ENCODE data around the gene MACC1. TPM values are rescaled to one million over a fixed set of nuclear protein-coding genes. Genes with fewer than 3 reads are reported as not detected.

Gene MACC1
- total RNA-seq, 2 experiments from 2014 or later = 0.18 to 0.20 TPM

DNA sequence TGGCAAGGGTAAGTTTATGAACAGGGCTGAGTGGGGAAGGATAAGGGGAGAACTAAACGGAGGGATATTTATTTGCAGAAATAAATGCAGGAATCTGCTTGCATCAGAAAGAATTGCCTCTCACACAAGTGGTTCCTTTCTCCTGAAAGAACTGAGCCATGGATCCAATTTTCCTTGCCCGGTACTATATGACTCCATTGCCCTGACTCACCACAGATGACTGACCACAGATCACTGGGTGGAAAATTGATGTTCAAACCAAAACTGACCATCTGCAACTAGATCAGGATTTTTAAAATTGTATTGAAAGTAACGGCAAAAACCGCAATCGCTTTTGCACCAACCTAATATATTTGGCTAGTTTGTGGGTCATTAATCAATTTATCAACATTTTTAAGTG lies 6.2 kb upstream of the MACC1 start:
- no peaks in the 10 kb centered on the region for H3K9me3 Mint-ChIP-seq
- no peaks in the 10 kb centered on the region for H3K4me1 Mint-ChIP-seq
- no peak for DNase-seq
- ChIA-PET CTCF (no interaction called here), POLR2A (no interaction called here)
- H3K27ac Mint-ChIP-seq = no peak overlapping the region
- no peak overlapping the region for H3K4me3 Mint-ChIP-seq
- no peaks in the 10 kb centered on the region for H3K36me3 Mint-ChIP-seq (ENCODE audit: low read depth)
- H3K27me3 Mint-ChIP-seq = no peaks in the 10 kb centered on the region

DNA sequence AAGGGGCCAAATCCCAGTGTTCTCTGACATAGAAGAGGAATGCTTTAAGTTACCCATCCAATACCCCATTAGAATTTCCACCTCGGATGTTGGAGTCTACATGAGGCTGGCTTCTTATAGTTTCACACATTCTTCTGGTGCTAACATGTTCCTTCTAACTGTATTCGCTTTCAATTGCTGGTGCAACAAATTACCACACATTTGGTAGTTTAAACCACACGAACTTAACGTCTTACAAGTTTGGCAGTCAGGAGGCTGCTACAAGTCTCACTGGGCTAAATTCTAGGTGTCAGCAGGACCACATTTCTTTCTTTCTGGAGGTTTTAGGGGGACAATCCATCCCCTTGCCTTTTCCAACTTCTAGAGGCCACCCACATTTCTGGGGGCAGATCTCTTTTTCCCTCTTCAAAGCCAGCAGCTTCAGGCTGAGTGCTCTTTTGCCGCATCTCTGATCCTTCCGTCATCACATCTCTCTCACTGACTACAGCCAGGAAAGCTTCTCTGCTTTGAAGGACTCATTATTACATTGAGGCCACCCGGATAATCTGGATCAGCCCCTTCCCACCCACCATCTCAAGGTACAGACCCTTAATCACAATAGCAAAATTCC lies 5.1 kb upstream of the MACC1 start:
- Mint-ChIP-seq H3K27ac (no peak overlapping the region), H3K4me1 (no peaks in the 10 kb centered on the region), H3K27me3 (no peaks in the 10 kb centered on the region), H3K4me3 (no peak overlapping the region), H3K36me3 (ENCODE audit: low read depth) (no peaks in the 10 kb centered on the region), H3K9me3 (no peaks in the 10 kb centered on the region)
- CTCF ChIA-PET = no interaction called here
- POLR2A ChIA-PET = no interaction called here
- no peak for DNase-seq

DNA sequence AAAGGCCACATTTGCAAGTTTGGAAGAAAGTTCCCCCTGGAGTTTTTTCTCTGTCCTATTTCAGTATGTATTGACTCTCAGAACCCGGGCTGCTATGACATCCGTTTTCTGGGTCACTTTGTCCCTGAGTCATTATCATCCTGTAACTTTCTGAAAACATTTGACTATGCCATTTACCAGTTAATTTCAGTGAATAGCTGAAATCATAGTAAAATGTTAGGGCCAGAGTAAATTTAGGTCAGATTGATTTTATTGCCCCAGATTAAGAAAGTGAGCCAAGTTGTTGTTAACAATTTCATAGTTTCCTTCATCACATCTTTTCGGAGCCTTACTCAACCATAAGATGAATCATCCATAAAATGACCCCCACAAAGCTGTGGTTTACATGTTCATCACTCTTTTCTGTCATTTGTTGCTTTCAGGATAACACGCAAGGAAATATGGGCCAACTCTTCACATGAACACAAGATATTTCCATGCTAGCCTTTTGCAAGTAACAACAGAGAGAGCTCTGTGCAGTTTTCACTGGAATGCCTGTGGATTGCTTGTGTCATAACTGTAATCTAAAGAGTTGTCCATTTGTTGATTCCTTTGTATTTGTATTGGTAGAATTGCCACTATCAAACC lies 3.9 kb upstream of the MACC1 start:
- H3K27me3 Mint-ChIP-seq = no peaks in the 10 kb centered on the region
- H3K27ac Mint-ChIP-seq = no peak overlapping the region
- H3K4me1 Mint-ChIP-seq = no peaks in the 10 kb centered on the region
- POLR2A ChIA-PET = no interaction called here
- DNase-seq = no peak
- no peaks in the 10 kb centered on the region for H3K36me3 Mint-ChIP-seq (ENCODE audit: low read depth)
- H3K4me3 Mint-ChIP-seq = no peak overlapping the region
- no peaks in the 10 kb centered on the region for H3K9me3 Mint-ChIP-seq
- CTCF ChIA-PET = no interaction called here

DNA sequence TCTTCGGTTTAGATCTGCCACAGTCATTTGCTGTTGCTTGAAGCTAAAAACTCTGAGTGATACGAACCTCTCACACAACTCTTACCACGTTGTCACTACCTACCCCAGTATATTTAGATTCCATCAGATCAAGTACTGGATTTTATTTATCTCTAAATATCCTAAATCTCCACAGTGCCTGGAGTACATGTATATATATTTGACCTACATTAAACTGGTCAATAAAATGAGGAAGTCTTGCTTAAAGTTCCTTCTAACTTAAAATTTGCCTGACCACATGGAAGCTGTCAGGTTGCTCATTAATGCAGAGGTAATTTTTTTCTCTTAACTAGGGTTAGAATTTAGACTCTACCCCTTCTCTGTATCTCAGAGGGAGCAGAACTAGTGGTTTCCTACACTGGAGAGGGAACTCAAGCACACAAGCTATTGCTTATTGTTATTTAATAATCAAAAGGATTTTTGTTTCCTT lies 3.1 kb upstream of the MACC1 start:
- Mint-ChIP-seq H3K27ac (no peak overlapping the region), H3K27me3 (no peaks in the 10 kb centered on the region), H3K9me3 (no peaks in the 10 kb centered on the region), H3K4me3 (no peak overlapping the region), H3K36me3 (ENCODE audit: low read depth) (no peaks in the 10 kb centered on the region), H3K4me1 (no peaks in the 10 kb centered on the region)
- POLR2A ChIA-PET = no interaction called here
- CTCF ChIA-PET = no interaction called here
- DNase-seq = no peak

DNA sequence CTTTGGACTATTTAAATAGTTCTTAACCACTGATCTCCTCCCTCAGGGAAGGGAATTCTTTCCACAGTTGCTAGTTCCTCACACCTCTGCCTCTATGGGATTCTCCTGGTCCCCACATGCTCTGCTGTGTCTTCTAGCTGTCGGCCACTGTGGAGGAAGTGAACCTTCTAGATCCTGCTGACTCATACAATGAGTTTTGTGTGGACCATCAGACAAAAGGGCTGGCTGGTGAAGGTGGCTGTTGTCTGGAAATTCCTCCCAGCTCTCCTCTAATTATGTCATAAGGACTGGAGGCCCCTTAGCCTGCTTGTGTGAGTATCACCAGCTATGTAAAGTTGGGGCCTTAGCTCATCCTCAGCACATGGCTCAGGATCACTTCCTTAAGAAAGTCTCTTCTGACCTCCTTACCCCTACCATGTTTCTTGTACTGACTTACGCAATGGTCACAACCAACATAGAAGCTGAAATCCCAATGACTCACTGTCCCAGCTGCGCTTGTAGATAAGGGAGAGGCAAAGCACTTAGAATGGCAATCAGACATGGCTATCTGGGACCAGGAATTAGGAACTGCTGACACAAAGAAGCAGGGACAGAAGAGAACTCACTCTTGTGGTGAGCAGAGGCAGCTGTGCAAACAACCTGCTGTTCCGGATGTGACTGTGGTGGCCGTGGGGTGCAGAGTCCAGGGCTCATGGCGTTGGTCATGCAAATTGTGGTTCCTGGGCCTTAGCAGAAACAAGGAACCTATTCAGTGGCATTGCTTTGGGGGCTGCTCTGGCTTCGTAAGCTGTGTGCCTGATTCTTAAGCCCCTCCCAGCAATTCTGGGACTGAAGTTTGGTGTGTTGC lies 2.5 kb upstream of the MACC1 start:
- no peak for DNase-seq
- ChIA-PET POLR2A (no interaction called here), CTCF (no interaction called here)
- Mint-ChIP-seq H3K27me3 (no peaks in the 10 kb centered on the region), H3K9me3 (no peaks in the 10 kb centered on the region), H3K36me3 (ENCODE audit: low read depth) (no peaks in the 10 kb centered on the region), H3K4me3 (no peak overlapping the region), H3K4me1 (no peaks in the 10 kb centered on the region), H3K27ac (no peak overlapping the region)

DNA sequence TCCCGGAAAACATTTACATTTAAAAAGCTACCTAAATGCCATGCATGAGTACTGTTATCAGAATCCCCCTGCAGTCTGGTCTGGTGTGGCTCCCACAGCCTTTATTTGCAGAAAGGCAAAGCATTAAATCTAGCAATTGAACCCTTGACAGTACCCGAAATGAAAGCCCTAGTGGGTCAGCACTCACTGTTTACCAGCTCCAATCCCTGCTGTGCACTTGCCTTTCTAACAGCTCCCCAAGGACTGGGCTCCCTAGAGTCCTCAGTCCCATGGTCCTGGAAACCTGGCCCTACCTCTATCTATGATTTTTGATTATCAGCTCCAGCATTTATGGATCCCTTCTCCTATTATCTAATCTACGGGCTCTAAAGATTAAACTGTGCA lies 1.9 kb upstream of the MACC1 start:
- Mint-ChIP-seq H3K4me1 (no peaks in the 10 kb centered on the region), H3K27me3 (no peaks in the 10 kb centered on the region), H3K4me3 (no peak overlapping the region), H3K27ac (no peak overlapping the region), H3K9me3 (no peaks in the 10 kb centered on the region), H3K36me3 (ENCODE audit: low read depth) (no peaks in the 10 kb centered on the region)
- ChIA-PET POLR2A (no interaction called here), CTCF (no interaction called here)
- no peak for DNase-seq

DNA sequence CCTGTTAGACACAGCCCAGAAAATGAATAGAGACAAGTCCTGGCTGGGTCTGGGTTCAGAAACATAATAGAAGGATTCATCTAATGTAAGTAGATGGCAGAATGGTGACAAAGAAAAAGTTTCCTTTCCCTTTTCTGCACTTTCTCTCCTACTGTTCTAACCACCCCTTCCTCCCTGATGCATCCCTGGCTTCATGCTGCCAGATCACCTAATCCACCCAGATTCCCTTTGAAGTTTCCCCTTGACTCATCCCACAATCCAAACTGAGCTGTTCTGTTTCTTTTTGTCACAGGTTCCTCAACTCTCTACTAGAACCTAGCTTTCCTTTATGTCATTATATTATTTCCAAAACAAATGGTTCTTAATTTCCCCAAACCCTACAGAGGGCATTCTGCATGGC lies 1.1 kb upstream of the MACC1 start:
- Mint-ChIP-seq H3K27ac (no peak overlapping the region), H3K27me3 (no peaks in the 10 kb centered on the region), H3K4me1 (no peaks in the 10 kb centered on the region), H3K36me3 (ENCODE audit: low read depth) (no peaks in the 10 kb centered on the region), H3K4me3 (no peak overlapping the region), H3K9me3 (no peaks in the 10 kb centered on the region)
- ChIA-PET POLR2A (no interaction called here), CTCF (no interaction called here)
- DNase-seq = no peak

DNA sequence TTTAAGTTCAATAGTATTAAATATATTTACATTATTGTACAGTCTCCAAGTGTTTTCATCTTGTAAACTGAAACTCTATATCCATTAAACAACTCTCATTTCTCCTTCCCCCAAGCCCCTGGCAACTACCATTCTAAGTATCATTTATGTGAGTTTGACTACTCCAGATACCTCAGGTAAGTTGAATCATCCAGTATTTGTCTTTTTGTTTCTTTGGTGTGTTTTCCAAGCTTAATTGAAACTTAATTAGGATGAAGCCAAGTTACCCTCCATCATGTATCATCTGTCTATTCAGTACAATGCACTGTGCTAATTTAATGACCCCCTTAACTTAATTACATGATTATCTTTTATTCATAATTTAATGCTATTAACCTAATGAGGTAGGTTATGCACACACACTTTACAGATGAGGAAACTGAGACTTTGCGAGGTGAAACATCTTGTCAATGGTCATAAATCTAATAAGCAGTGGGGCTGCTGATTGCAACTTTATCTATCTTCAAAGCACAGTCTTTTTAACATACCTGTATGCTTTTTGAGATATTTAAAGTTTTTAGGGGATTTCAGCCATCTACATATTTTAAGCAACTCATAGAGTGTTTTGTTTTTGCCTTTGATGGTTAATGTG lies 663 bp downstream of the MACC1 start:
- Mint-ChIP-seq H3K4me1 (no peaks in the 10 kb centered on the region), H3K27me3 (no peaks in the 10 kb centered on the region), H3K9me3 (no peaks in the 10 kb centered on the region), H3K4me3 (no peak overlapping the region), H3K27ac (no peak overlapping the region), H3K36me3 (ENCODE audit: low read depth) (no peaks in the 10 kb centered on the region)
- DNase-seq = no peak
- POLR2A ChIA-PET = no interaction called here
- CTCF ChIA-PET = no interaction called here

DNA sequence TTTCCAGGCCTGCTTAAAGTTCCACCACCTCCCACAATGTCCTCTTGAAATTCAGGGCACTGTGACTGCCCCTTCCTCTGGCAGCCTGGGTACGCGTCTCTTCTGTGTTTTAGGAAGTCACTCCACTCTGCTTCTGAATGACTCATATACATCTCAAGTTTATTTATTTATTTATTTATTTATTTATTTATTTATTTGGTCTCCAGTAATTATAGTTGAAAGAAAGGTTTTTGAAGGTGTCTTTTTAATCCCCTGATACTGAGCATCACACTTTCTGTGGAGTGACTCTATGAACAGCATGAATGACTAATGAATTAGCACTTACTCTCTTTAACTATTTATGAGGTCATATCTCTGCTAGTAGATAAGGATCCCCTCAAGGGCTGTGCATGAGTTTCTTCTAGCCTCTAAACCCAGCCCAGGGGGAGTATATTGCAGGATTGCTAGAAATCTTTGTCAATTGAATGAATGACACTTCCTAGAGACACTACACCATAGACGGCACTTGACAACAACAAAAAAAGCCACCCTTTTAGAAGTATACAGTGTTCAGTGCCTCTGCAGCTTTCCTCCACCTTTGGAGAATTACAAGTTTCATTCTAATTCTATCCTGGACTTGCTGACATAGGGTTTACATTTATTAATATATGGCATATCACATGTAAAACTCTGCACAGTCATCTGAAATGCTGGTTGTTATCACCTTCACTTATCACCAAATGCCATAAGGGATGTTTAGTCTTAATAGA lies 2.1 kb downstream of the MACC1 start:
- no peak overlapping the region for H3K27ac Mint-ChIP-seq
- CTCF ChIA-PET = no interaction called here
- H3K4me1 Mint-ChIP-seq = no peaks in the 10 kb centered on the region
- H3K9me3 Mint-ChIP-seq = peaks cover 4% of the 10 kb centered on the region
- no peaks in the 10 kb centered on the region for H3K36me3 Mint-ChIP-seq (ENCODE audit: low read depth)
- DNase-seq = no peak
- no peaks in the 10 kb centered on the region for H3K27me3 Mint-ChIP-seq
- no peak overlapping the region for H3K4me3 Mint-ChIP-seq
- POLR2A ChIA-PET = no interaction called here

DNA sequence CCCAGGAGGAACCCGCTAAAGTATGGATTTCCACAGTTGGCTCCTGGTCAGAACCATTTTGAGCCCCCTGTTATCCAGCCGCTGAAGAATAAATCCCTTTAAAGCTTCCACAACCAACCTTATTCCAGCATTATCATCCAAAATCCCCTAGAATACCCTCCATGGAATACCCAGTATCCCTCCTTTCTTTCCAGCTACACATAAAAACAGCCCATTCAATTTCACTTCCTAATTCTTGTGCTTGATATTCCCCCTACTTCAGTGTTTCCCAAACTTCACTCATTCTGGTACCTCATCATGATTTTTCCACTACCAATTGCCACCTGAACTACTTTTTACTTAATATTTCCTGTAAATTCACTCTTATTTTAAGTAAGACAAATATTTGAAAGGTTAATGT lies 3.1 kb downstream of the MACC1 start:
- CTCF ChIA-PET = no interaction called here
- POLR2A ChIA-PET = no interaction called here
- Mint-ChIP-seq H3K4me3 (no peak overlapping the region), H3K27me3 (no peaks in the 10 kb centered on the region), H3K9me3 (peaks cover 8% of the 10 kb centered on the region), H3K27ac (no peak overlapping the region), H3K4me1 (no peaks in the 10 kb centered on the region), H3K36me3 (ENCODE audit: low read depth) (no peaks in the 10 kb centered on the region)
- no peak for DNase-seq

DNA sequence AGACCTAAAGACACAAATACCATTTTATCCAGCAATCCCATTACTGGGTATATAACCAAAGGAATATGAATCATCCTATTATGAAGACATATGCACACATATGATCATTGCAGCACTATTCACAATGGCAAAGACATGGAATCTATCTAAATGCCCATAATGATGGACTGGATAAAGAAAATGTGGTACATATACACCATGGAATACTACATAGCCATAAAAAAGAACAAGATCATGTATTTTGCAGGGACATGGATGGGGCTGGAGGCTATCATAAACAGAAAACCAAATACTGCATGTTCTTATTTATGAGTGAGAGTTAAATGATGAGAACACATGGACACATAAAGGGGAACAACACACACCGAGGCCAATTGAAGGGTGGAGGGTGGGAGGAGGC lies 3.8 kb downstream of the MACC1 start:
- Mint-ChIP-seq H3K27ac (no peak overlapping the region), H3K4me3 (no peak overlapping the region), H3K27me3 (no peaks in the 10 kb centered on the region), H3K36me3 (ENCODE audit: low read depth) (no peaks in the 10 kb centered on the region), H3K9me3 (peaks cover 13% of the 10 kb centered on the region), H3K4me1 (no peaks in the 10 kb centered on the region)
- POLR2A ChIA-PET = no interaction called here
- CTCF ChIA-PET = no interaction called here
- DNase-seq = no peak

DNA sequence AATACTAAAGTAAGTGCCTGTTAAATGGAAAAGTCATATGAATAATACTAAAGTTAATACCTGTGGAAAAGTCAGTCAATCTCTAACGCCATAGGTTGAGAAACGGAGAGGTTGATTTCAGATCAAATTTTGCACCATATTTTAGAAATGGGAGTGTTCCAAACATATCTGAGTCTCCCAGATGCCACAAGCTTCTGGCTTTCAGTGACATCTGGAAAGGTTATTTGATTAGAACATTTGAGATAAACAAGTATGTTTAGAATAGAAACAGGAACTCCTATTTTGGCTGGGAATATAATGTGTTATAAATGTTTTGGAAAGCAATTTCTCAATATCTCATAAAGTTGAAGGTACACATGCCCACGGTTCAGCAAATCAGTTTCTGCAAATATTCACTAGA lies 5.8 kb downstream of the MACC1 start:
- no peaks in the 10 kb centered on the region for H3K36me3 Mint-ChIP-seq (ENCODE audit: low read depth)
- ChIA-PET CTCF (no interaction called here), POLR2A (no interaction called here)
- H3K27ac Mint-ChIP-seq = no peak overlapping the region
- H3K4me1 Mint-ChIP-seq = no peaks in the 10 kb centered on the region
- no peak for DNase-seq
- H3K9me3 Mint-ChIP-seq = peaks cover 20% of the 10 kb centered on the region
- no peak overlapping the region for H3K4me3 Mint-ChIP-seq
- H3K27me3 Mint-ChIP-seq = no peaks in the 10 kb centered on the region

DNA sequence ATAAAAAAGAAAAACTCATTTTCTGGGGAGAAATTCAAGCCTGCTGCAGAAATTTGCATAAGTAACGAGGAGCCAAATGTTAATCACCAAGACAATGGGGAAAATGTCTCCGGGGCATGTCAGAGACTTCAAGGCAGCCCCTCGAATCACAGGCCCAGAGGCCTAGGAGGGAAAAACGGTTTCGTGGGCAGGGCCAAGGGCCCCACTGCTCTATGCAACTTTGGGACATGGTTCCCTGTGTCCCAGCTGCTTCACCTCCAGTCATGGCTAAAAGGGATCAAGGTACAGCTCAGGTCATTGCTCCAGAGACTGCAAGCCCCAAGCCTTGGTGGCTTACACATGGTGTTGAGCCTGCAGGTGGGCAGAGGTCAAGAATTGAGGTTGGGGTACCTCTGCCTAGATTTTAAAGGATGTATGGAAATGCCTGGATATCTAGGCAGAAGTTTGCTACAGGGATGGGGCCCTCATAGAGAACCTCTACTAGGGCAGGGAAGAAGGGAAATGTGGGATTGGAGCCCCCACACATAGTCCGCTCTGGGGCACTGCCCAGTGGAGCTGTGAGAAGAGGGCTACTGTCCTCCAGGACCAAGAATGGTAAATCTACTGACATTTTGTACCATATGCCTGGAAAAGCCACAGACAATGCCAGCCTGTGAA lies 8.4 kb downstream of the MACC1 start:
- DNase-seq = no peak
- ChIA-PET POLR2A (no interaction called here), CTCF (no interaction called here)
- Mint-ChIP-seq H3K4me3 (no peak overlapping the region), H3K9me3 (peaks cover 20% of the 10 kb centered on the region), H3K27ac (no peak overlapping the region), H3K36me3 (ENCODE audit: low read depth) (no peaks in the 10 kb centered on the region), H3K27me3 (no peaks in the 10 kb centered on the region), H3K4me1 (no peaks in the 10 kb centered on the region)
